Immature natural killer cell (primary cell): ENCODE results near the gene TGM1. TPM values are rescaled to one million over a fixed set of nuclear protein-coding genes. Genes with fewer than 3 reads are reported as not detected.

Experiments used
- DNase-seq, 3 donors: peaks; one replicate each; pipeline ENCODE4 v3.0.0; 2022; ENCODE audit warnings: mixed read lengths in 1 of 3
- H3K27ac Mint-ChIP-seq, 6 donors: one replicate each; pipeline ENCODE4 v1.8.0; 2020; ENCODE audit warnings: mixed read lengths in 6 of 6, mild to moderate bottlenecking in 5 of 6, inconsistent platforms in 4 of 6, moderate library complexity in 3 of 6
- H3K27me3 Mint-ChIP-seq, 3 donors: one replicate each; pipeline ENCODE4 v1.8.0; 2020 to 2021; ENCODE audit warnings: low read depth in 3 of 3, mild to moderate bottlenecking in 3 of 3, mixed read lengths in 3 of 3, moderate library complexity in 3 of 3, inconsistent platforms in 1 of 3
- H3K36me3 Mint-ChIP-seq, 3 donors: one replicate each; pipeline ENCODE4 v1.8.0; 2020; ENCODE audit warnings: mixed read lengths in 3 of 3, inconsistent platforms in 2 of 3, mild to moderate bottlenecking in 2 of 3
- H3K4me1 Mint-ChIP-seq, 2 donors: one replicate each; pipeline ENCODE4 v1.8.0; 2020; ENCODE audit warnings: inconsistent platforms in 2 of 2, mild to moderate bottlenecking in 2 of 2, mixed read lengths in 2 of 2, moderate library complexity in 1 of 2
- H3K4me3 Mint-ChIP-seq, 5 donors: one replicate each; pipeline ENCODE4 v1.8.0; 2020; ENCODE audit warnings: mild to moderate bottlenecking in 5 of 5, mixed read lengths in 5 of 5, inconsistent platforms in 3 of 5, moderate library complexity in 3 of 5
- H3K9me3 Mint-ChIP-seq, 6 donors: one replicate each; pipeline ENCODE4 v1.8.0; 2020; ENCODE audit warnings: mild to moderate bottlenecking in 6 of 6, mixed read lengths in 6 of 6, inconsistent platforms in 4 of 6, moderate library complexity in 3 of 6
- polyA plus RNA-seq, 3 donors: library from polyadenylated mRNA; unstranded; fragments of 300-500 nt; fragmentation: Illumina TruSeq; gene quantifications; one replicate each; pipeline ENCODE4 v1.2.3, GENCODE V29; 2021

The TGM1 gene
- under 1 TPM in 1 of 3 donors, not detected in 2; 0.41 TPM for polyA plus RNA-seq

DNA sequence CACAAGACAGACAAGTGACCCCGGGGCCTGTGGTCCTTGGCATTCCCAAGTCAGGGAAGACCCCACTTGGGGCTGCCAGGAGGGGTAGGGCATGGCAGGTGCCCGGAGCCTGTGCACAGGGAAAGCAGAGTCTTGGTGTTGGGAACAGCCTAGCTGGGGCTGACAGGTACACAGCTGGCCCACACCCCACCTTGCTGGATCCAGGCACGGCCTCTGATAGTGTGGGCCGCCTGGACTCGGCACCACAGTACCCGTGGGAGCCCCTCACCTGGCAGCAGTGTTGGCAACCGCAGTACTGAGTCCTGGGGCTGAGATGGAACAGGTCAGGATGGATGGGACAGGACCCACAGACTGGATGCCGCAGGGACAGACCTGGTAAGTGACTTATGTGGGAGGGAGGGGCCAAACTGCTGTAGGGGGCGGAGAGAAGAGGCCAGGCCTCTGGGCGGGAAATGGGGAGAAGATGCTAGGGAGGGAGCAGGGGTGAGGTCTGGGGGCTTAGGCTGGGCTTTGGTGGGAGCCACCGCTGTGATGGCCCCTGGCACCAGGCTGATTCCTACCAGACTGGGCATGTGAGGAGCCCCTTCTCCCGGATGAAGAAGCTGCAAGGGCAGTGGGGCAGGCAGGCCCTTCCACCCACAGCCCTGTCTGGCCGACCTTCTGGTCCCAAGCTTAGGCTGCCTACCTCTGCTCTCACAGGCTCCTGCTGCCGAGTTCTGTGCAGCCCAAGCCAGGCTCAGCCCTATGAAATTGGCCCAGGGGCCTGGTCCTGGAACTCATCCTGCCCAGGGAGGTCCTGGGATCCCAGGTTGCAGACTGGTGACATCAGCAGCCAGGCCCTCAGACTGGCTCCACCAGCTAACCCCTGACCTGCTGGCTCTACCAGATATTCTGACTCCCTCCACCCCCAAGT, at the start of gene TGM1:
Gene TGM1 (minus strand): TSS at position 357 of the 913 bp plus-strand sequence. CDS start 825 bp downstream, outside the sequence.
- Mint-ChIP-seq H3K27me3 (peaks cover 0 to 3% (median 1%) of the 10 kb centered on the region in 3 donors), H3K9me3 (no peaks in the 10 kb centered on the region), H3K27ac (peak within 1 kb of the TSS in 1 of 6 donors; percentile 17), H3K4me3 (no peak within 1 kb of the TSS), H3K4me1 (peaks cover 0 to 3% of the 10 kb centered on the region in 2 donors), H3K36me3 (peaks cover 11 to 27% (median 17%) of the 10 kb centered on the region in 3 donors)
- DNase-seq: no peak

GRCh38 chr14:24311837-24312615, 49.0 kb upstream of the TGM1 start:
- peak in 2 of 3 donors; percentile 32 to 33 for DNase-seq
- Mint-ChIP-seq H3K4me1 (peaks cover 77% of the 10 kb centered on the region in 2 donors), H3K4me3 (peak overlapping the region; percentile 74 to 95 (median 84)), H3K27ac (peak overlapping the region; percentile 90 to 99 (median 94)), H3K9me3 (no peaks in the 10 kb centered on the region), H3K36me3 (peaks cover 4 to 13% (median 8%) of the 10 kb centered on the region in 3 donors), H3K27me3 (peaks cover 8 to 17% (median 10%) of the 10 kb centered on the region in 3 donors)

GRCh38 chr14:24310646-24311604, 47.9 kb upstream of the TGM1 start, which contains the start of gene LTB4R:
TSS of gene LTB4R (plus strand) at chr14:24311502. CDS start at chr14:24315652, 4,150 bp downstream.
- H3K4me3 Mint-ChIP-seq: peak within 1 kb of the TSS; percentile 79 to 95 (median 84)

DNA sequence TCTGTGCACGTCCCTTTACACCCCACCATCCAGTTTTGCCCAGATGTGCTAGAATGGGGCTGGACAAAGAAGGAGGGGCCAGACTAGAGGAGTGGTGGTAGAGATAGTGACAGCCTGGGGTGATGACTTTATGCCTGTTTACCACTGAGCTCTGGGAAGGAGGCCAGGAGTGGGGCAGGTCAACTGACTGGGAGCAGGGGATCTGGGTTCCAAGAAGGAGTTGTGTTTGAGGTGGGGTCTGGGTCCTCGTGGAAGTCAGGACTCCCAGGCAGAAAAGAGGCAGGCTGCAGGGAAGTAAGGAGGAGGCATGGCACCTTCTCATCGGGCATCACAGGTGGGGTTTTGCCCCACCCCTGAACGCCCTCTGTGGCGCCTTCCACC, 47.3 kb upstream of the TGM1 start:
- H3K27ac Mint-ChIP-seq: peak overlapping the region; percentile 91 to 98 (median 96)
- H3K4me1 Mint-ChIP-seq: peaks cover 70 to 71% of the 10 kb centered on the region in 2 donors
- no peak for DNase-seq
- H3K36me3 Mint-ChIP-seq: peaks cover 12 to 31% (median 21%) of the 10 kb centered on the region in 3 donors
- peak overlapping the region; percentile 79 to 95 (median 84) for H3K4me3 Mint-ChIP-seq
- no peaks in the 10 kb centered on the region for H3K9me3 Mint-ChIP-seq
- peaks cover 8 to 17% (median 10%) of the 10 kb centered on the region in 3 donors for H3K27me3 Mint-ChIP-seq

More at GRCh38 chr14:24310646-24311604, 47.9 kb upstream of the TGM1 start, which contains the start of gene LTB4R:
- H3K27me3 Mint-ChIP-seq: peaks cover 8 to 17% (median 10%) of the 10 kb centered on the region in 3 donors
- H3K27ac Mint-ChIP-seq: peak within 1 kb of the TSS; percentile 91 to 99 (median 96)
- no peaks in the 10 kb centered on the region for H3K9me3 Mint-ChIP-seq
- H3K4me1 Mint-ChIP-seq: peaks cover 75 to 77% of the 10 kb centered on the region in 2 donors
- H3K36me3 Mint-ChIP-seq: peaks cover 5 to 24% (median 14%) of the 10 kb centered on the region in 3 donors
- peak; percentile 82 to 84 (median 84) for DNase-seq

- H3K4me3 Mint-ChIP-seq: peak within 1 kb of the TSS; percentile 79 to 95 (median 84)
- H3K9me3 Mint-ChIP-seq: no peaks in the 10 kb centered on the region
- DNase-seq: no peak
- H3K27me3 Mint-ChIP-seq: peaks cover 8 to 17% (median 10%) of the 10 kb centered on the region in 3 donors
- H3K4me1 Mint-ChIP-seq: peaks cover 65 to 70% of the 10 kb centered on the region in 2 donors
- H3K27ac Mint-ChIP-seq: peak within 1 kb of the TSS; percentile 91 to 98 (median 96)
- H3K36me3 Mint-ChIP-seq: peaks cover 18 to 37% (median 27%) of the 10 kb centered on the region in 3 donors
Observed at GRCh38 chr14:24309538-24310264, 46.7 kb upstream of the TGM1 start, which contains the start of gene LTB4R2. TSS of gene LTB4R2 (plus strand) at chr14:24310140. CDS start at chr14:24310665, 525 bp downstream.

- DNase-seq: no peak
- no peaks in the 10 kb centered on the region for H3K9me3 Mint-ChIP-seq
- peaks cover 18 to 45% (median 32%) of the 10 kb centered on the region in 3 donors for H3K36me3 Mint-ChIP-seq
- H3K27ac Mint-ChIP-seq: peak overlapping the region; percentile 82 to 98 (median 96)
- peaks cover 53 to 59% of the 10 kb centered on the region in 2 donors for H3K4me1 Mint-ChIP-seq
- peak overlapping the region in 3 of 5 donors; percentile 19 to 84 (median 54) for H3K4me3 Mint-ChIP-seq
- peaks cover 6 to 11% (median 6%) of the 10 kb centered on the region in 3 donors for H3K27me3 Mint-ChIP-seq
Observed at GRCh38 chr14:24308342-24309124, 45.6 kb upstream of the TGM1 start.

- Mint-ChIP-seq H3K27ac (peak within 1 kb of the TSS; percentile 82 to 98 (median 96)), H3K9me3 (no peaks in the 10 kb centered on the region), H3K36me3 (peaks cover 21 to 49% (median 32%) of the 10 kb centered on the region in 3 donors), H3K4me3 (peak within 1 kb of the TSS in 3 of 5 donors; percentile 19 to 84 (median 54)), H3K27me3 (peaks cover 0 to 6% (median 3%) of the 10 kb centered on the region in 3 donors), H3K4me1 (peaks cover 46 to 52% of the 10 kb centered on the region in 2 donors)
- peak; percentile 55 to 64 (median 58) for DNase-seq
Observed at GRCh38 chr14:24307575-24308341, 44.8 kb upstream of the TGM1 start, which contains the start of gene CIDEB. TSS of gene CIDEB (minus strand) at chr14:24307977. CDS start at chr14:24307858, 119 bp downstream.

- DNase-seq: no peak
- Mint-ChIP-seq H3K27me3 (peaks cover 0 to 6% (median 3%) of the 10 kb centered on the region in 3 donors), H3K36me3 (peaks cover 25 to 55% (median 32%) of the 10 kb centered on the region in 3 donors), H3K4me1 (peaks cover 40 to 46% of the 10 kb centered on the region in 2 donors), H3K9me3 (no peaks in the 10 kb centered on the region), H3K4me3 (no peak overlapping the region), H3K27ac (peak overlapping the region in 1 of 6 donors; percentile 60)
Observed at GRCh38 chr14:24307156-24307574, 44.2 kb upstream of the TGM1 start.

DNA sequence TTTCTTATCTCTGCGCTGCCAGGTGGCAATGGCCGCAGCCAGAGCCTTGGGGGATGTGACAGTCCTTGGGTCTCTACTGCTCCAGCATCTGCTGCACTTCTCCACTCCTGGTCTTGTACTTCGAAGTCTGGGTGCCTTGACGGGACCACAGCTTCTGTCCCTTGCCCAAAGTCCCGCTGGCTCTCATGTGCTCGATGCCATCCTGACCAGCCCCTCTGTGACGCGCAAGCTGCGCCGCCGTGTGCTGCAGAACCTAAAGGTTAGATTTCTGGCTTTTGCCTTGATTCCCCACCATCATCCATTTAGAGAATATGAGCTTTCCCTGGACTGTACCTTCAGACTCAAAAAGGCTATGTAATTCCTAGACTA, 41.0 kb upstream of the TGM1 start:
- Mint-ChIP-seq H3K36me3 (peaks cover 29 to 59% (median 36%) of the 10 kb centered on the region in 3 donors), H3K4me1 (peaks cover 41 to 53% of the 10 kb centered on the region in 2 donors), H3K27ac (no peak overlapping the region), H3K27me3 (peaks cover 2 to 6% (median 6%) of the 10 kb centered on the region in 3 donors), H3K9me3 (no peaks in the 10 kb centered on the region), H3K4me3 (no peak overlapping the region)
- DNase-seq: no peak

DNA sequence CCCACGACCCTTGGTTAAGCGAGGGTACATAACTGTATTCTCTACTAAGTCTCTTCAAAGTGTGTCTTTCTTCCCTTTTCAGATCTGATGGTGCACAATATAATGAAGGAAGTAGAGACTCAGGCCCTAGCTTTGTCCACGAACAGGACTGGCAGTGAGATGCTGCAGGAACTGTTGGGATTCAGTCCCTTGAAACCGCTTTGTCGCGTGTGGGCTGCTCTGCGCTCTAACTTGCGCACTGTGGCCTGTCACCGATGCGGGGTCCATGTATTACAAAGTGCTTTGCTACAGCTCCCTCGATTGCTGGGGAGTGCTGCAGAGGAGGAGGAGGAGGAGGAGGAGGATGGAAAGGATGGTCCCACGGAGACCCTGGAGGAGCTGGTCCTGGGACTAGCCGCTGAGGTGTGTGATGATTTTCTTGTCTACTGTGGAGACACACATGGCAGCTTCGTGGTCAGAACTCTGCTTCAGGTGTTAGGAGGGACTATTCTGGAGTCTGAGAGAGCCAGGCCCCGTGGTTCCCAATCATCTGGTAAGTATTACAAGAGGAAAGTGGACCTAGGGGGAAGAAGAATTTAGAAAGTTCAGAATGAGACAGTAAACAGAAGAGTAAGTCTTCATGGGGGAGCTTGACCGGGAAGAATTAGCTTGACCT, 37.5 kb upstream of the TGM1 start:
- no peak for DNase-seq
- peaks cover 49 to 71% of the 10 kb centered on the region in 2 donors for H3K4me1 Mint-ChIP-seq
- H3K4me3 Mint-ChIP-seq: peak overlapping the region; percentile 90 to 96 (median 93)
- H3K9me3 Mint-ChIP-seq: no peaks in the 10 kb centered on the region
- H3K27me3 Mint-ChIP-seq: peaks cover 2 to 8% (median 6%) of the 10 kb centered on the region in 3 donors
- H3K36me3 Mint-ChIP-seq: peaks cover 21 to 47% (median 24%) of the 10 kb centered on the region in 3 donors
- peak overlapping the region; percentile 83 to 99 (median 96) for H3K27ac Mint-ChIP-seq
